Measurements from ENCODE around the gene TEAD3.

GRCh38 chr6:35488517-35488862 is 8.4 kb downstream of the TEAD3 start:
- no peak for TF ChIP-seq ZNF331 (CRISPR knock-in tag; IDR thresholded peaks at IDR 0.05; ENCODE audit: low read depth)
- no peak for TF ChIP-seq CREB1 (CRISPR knock-in tag; IDR thresholded peaks at IDR 0.05; ENCODE audit: low read depth)
- TF ChIP-seq, protein P1, sequence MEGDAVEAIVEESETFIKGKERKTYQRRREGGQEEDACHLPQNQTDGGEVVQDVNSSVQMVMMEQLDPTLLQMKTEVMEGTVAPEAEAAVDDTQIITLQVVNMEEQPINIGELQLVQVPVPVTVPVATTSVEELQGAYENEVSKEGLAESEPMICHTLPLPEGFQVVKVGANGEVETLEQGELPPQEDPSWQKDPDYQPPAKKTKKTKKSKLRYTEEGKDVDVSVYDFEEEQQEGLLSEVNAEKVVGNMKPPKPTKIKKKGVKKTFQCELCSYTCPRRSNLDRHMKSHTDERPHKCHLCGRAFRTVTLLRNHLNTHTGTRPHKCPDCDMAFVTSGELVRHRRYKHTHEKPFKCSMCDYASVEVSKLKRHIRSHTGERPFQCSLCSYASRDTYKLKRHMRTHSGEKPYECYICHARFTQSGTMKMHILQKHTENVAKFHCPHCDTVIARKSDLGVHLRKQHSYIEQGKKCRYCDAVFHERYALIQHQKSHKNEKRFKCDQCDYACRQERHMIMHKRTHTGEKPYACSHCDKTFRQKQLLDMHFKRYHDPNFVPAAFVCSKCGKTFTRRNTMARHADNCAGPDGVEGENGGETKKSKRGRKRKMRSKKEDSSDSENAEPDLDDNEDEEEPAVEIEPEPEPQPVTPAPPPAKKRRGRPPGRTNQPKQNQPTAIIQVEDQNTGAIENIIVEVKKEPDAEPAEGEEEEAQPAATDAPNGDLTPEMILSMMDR (conservative IDR thresholded peaks at IDR 0.05; ENCODE audit: low read depth in 2 of 2) = no peak
- TF ChIP-seq, protein P2, sequence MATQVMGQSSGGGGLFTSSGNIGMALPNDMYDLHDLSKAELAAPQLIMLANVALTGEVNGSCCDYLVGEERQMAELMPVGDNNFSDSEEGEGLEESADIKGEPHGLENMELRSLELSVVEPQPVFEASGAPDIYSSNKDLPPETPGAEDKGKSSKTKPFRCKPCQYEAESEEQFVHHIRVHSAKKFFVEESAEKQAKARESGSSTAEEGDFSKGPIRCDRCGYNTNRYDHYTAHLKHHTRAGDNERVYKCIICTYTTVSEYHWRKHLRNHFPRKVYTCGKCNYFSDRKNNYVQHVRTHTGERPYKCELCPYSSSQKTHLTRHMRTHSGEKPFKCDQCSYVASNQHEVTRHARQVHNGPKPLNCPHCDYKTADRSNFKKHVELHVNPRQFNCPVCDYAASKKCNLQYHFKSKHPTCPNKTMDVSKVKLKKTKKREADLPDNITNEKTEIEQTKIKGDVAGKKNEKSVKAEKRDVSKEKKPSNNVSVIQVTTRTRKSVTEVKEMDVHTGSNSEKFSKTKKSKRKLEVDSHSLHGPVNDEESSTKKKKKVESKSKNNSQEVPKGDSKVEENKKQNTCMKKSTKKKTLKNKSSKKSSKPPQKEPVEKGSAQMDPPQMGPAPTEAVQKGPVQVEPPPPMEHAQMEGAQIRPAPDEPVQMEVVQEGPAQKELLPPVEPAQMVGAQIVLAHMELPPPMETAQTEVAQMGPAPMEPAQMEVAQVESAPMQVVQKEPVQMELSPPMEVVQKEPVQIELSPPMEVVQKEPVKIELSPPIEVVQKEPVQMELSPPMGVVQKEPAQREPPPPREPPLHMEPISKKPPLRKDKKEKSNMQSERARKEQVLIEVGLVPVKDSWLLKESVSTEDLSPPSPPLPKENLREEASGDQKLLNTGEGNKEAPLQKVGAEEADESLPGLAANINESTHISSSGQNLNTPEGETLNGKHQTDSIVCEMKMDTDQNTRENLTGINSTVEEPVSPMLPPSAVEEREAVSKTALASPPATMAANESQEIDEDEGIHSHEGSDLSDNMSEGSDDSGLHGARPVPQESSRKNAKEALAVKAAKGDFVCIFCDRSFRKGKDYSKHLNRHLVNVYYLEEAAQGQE (IDR thresholded peaks at IDR 0.05; ENCODE audit: unreplicated experiment) = no peak
- no peak for TF ChIP-seq EZH2 (IDR thresholded peaks at IDR 0.05; ENCODE audit: low read depth, unreplicated experiment)
- no peak for TF ChIP-seq POLR2AphosphoS5 (IDR thresholded peaks at IDR 0.05; ENCODE audit: low read depth)
- no peak for TF ChIP-seq EZH2phosphoT487 (IDR thresholded peaks at IDR 0.05; ENCODE audit: unreplicated experiment)
- TF ChIP-seq JUNB (IDR thresholded peaks at IDR 0.05; ENCODE audit: unreplicated experiment) = no peak
- TF ChIP-seq ZNF462 (CRISPR knock-in tag; IDR thresholded peaks at IDR 0.05) = no peak
- TF ChIP-seq, protein P3, sequence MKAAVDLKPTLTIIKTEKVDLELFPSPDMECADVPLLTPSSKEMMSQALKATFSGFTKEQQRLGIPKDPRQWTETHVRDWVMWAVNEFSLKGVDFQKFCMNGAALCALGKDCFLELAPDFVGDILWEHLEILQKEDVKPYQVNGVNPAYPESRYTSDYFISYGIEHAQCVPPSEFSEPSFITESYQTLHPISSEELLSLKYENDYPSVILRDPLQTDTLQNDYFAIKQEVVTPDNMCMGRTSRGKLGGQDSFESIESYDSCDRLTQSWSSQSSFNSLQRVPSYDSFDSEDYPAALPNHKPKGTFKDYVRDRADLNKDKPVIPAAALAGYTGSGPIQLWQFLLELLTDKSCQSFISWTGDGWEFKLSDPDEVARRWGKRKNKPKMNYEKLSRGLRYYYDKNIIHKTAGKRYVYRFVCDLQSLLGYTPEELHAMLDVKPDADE (IDR thresholded peaks at IDR 0.05) = no peak
- TF ChIP-seq ZNF114 (CRISPR knock-in tag; IDR thresholded peaks at IDR 0.05) = no peak
- TF ChIP-seq STAT1 (IDR thresholded peaks at IDR 0.05; ENCODE audit: unreplicated experiment) = no peak

Data from GM23338 (cell line).